SU-DHL-6 (cell line): Measurements from ENCODE around the gene DOCK8.

Experiments
- EZH2phosphoT487 ChIP-seq: fragments of 200-600 bp; sonication (generic), shearing (Covaris generic); conservative IDR thresholded peaks from 2 replicates; pipeline ENCODE4 v1.6.1; 2018; ENCODE audit warnings: mild to moderate bottlenecking, antibody characterized with exemption, low read length, moderate library complexity, mixed read lengths
- TF ChIP-seq, protein P1 (sequence below): fragments of 200-600 bp; sonication (generic); IDR thresholded peaks from one replicate; pipeline ENCODE4 v1.5.1; 2017; ENCODE audit warnings: antibody characterized with exemption, mild to moderate bottlenecking, low read length, moderate library complexity; ENCODE audit not compliant: insufficient read depth, poor library complexity, severe bottlenecking

DNA sequence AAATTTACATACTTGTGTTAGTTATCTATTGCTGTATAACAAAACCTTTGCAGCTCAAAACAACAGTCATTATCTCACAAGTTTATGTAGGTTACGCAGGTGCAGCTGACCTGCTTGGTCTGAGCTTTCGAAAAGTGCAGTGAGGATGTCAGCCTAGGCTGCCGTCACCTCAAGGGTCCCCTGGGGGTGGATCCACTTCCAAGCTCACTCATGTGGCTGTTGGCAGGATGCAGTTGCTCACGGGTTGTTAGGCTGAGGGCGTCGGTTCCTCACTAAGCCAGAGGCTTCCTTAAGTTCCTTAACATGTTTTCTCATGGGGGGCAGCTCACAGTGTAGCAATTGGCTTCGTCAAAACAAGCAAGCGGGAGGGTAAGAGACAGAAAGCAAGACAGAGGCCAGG lies 139.8 kb downstream of the DOCK8 start:
- TF ChIP-seq, protein P1, sequence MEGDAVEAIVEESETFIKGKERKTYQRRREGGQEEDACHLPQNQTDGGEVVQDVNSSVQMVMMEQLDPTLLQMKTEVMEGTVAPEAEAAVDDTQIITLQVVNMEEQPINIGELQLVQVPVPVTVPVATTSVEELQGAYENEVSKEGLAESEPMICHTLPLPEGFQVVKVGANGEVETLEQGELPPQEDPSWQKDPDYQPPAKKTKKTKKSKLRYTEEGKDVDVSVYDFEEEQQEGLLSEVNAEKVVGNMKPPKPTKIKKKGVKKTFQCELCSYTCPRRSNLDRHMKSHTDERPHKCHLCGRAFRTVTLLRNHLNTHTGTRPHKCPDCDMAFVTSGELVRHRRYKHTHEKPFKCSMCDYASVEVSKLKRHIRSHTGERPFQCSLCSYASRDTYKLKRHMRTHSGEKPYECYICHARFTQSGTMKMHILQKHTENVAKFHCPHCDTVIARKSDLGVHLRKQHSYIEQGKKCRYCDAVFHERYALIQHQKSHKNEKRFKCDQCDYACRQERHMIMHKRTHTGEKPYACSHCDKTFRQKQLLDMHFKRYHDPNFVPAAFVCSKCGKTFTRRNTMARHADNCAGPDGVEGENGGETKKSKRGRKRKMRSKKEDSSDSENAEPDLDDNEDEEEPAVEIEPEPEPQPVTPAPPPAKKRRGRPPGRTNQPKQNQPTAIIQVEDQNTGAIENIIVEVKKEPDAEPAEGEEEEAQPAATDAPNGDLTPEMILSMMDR: no peak
- TF ChIP-seq EZH2phosphoT487: no peak
